Measurements from ENCODE around the gene RPIA. TPM values are rescaled to one million over a fixed set of nuclear protein-coding genes. Genes with fewer than 3 reads are reported as not detected.

The RPIA gene
- polyA plus RNA-seq, 1 donor = 32.6 TPM

DNA sequence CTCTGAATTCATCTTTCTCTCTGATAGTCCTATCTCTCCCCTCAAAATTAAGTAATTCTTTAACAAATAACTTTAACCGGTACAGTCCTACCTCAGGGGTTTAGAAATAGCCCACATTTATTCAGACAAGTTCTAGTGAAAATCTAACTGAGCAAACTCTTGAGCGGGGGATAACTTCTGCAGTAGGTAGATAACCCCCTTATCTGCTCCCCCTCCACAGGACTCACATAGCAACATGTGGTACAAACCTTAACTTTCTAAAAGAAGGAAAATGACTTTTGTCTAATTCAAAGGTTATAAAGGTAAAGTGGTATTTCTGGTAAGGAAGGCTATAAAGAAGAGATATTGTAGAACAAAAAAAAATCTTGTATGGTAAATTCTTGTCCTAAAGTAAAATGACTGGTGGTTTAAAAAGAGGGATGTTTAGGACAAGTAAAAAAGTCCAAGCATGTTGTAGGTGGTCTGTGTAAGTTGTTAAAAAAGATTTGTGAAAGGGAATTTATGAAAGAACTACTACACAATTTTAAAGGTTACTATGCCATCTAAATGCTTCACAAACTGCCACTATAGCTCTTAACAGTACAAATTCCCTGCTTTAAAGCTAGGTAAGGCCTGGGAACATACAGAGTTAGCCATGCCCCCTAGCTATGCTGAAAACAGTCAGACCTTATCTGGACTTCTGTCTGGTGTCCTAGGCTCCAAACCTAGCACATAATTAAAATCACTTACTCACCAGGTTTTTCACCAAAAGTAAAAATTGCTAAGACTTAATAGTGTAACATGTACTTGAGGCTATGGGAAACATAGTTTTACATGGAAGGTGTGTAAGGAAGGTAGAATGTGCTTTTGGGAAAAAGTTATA, 8.1 kb upstream of the RPIA start:
- DNase-seq = no peak

- DNase-seq = no peak
Measured at GRCh38 chr2:88684519-88684918, 7.0 kb upstream of the RPIA start.

GRCh38 chr2:88686320-88686719, 5.2 kb upstream of the RPIA start:
- no peak for DNase-seq

DNA sequence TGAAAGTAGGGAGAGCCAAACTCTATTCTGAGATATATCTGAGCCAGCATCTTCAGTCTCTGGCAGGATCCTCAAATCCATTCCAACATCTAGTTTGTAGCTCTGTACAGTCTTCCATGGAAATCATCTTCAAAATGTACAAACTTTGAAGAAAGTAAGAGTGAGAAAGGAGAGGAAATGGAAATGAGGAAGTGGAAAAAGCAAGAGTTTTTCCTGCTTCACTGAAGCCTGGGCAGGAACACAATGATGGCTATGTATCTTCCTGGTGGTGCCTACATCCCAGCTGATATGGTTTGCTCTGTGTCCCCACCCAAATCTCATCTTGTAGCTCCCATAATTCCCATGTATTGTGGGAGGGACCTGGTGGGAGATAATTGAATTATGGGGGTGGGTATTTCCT, 4.1 kb upstream of the RPIA start:
- no peak for DNase-seq

DNA sequence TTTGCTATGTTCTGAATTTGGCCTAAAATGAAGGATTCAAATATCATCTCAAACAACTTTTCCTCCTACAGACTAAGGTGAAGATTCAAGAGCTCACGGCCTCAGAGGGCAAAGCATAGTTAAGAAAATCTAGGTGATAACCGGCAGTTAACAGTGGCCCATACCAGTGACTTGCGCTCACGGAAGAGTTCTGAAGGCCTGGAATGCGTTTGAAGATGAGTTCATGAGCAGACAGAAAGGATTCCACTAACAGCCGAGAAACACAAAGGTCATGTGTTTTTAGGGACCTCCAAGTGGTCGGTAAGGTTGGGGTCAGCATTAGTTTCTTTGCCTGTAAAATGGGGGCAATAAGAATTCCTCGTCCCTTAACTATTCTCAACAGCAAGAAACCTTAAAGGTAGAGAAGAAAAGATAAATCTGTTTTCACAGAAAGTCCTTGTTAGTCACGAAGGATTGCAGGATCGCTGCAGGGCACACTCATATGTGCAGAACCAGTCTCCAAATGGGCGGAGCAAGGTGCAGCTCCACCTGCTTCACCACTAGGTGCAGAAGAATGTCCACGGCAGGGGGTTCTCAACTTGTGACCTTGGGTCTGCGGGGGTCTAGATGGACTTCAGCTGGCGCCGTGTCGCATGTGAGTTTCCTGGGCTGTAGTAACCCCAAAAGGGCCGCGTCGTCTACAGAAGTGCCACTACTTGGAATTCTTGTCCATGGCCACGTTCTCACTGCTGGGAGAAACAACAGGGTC, 708 bp upstream of the RPIA start:
- no peak for DNase-seq

- no peak for DNase-seq
Measured at GRCh38 chr2:88692187-88692586, 714 bp downstream of the RPIA start.

- DNase-seq = no peak
Measured at GRCh38 chr2:88693911-88694414, 2.5 kb downstream of the RPIA start.

- DNase-seq = no peak
Measured at GRCh38 chr2:88696611-88697010, 5.1 kb downstream of the RPIA start.

DNA sequence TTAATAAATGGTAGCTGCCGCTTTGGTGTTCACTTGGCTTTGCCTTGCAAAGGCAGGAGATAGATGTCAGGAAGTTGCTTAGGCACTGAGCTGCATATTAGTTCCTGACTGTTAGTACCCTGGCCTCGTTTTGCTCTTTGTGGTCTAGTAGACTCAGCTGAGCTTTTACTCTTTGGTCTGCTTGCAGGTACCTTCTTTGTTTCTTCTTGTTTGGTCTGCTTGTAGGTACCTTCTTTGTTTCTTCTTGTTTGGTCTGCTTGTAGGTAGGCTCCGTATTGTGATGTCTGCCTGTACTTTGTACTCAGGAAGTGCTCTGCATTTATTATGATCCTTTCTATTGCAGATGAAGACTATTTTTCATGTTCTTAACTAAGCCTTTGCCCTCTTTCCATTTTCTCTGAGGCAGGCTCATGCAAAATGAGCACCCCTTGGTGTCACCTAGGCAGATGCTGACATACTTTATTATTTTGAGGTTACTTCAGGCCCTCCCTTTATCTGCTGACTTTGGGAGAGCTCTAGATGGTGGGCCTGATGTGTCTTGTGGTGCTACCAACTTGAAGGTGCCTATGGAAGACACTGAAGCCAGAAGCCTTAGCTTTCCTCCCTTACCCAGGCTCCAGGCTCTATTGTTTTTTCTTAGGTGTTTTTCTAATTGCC, 6.0 kb downstream of the RPIA start:
- no peak for DNase-seq

- no peak for DNase-seq
Measured at GRCh38 chr2:88698027-88698413, 6.5 kb downstream of the RPIA start.

DNA sequence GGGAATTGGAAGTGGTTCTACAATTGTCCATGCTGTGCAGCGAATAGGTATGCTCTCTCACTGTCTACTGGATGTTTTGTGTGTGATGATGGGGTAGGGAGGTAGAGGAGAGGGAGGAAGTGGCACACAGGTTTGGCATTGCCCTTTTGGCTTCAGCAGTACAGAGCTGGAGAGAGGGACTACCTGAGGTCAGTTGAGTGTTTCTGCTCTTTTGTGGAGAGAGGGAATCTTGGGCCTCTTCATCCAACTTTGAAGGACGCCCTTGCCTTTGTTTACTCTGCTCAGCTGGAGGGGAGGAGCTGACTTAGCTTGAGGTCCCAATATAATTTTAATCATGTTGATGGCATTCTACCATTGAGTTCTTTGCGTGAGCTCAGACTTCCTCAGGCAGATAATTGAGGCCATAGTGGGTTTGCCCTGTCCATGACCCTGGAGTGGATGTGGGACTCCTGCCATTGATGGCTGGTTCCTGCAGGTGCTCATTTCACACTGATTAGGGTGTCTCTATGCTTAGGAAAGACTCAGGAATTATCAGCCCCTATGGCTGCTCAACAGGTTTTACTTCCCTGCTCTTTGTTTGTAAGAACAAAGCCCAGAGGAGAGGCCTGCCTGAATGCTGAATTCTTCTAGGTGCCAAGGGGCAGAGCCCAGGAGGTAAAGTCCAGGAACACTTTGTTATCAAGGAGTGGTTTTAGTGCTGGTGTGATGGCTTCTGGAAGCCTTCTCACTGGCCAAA, 7.2 kb downstream of the RPIA start:
- no peak for DNase-seq

DNA sequence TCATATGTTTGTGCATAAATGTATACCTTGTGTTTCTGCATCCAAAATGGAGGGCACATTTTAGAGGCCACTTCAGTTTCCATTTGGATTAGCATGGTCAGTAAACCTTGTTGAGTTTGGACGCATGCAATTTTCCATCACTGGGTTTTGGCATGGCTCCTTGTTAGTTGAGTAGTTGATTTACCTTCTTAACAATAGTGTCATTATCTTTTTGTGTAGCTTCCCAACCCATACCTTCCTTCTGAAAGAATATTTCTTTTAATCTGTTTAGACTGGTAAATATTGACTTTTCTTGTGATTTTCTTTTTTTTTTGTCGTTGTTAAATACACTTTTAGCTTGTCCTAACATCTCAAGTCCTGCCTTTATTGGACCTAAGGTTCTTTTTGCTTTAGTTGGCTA, 15.5 kb downstream of the RPIA start:
- no peak for DNase-seq

DNA sequence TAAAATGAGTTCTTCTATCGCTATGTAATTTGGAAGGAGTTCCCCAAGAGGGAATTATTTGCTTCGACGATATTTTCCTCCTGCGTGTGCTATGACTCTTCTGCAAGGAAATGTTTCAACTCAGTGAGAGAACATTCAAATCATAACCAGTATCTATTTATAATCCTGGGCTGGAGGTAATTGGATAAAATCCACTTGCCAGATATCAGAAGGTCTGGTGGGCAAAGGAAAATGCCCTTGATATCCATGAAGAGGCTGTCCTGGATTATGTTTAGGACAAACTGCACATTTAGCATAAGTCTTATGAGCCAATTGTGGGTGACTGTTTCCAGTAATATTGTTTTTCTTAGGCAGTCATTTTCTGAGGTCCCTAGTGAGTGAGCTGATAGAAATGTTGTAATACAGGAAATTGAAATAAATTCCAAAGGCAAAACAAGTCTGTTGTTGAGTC, 17.7 kb downstream of the RPIA start:
- no peak for DNase-seq

DNA sequence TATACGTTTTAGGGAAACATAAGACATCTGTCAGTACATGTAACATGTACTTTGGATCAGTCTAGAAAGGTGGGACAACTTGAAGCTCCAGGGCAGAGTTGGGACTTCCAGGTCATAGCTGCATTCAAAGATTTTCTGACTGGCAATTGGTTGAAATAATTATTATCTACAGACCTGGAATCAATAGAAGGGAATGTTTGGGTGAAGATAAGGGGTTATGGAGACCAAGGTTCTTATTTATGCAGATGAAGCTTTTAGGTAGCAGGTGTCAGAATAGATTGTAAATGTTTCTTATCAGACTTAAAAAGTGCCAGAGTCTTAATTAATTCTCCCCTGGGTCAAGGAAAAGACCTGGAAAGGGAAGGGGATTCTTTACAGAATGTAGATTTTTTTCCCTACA, 19.8 kb downstream of the RPIA start:
- DNase-seq = no peak

DNA sequence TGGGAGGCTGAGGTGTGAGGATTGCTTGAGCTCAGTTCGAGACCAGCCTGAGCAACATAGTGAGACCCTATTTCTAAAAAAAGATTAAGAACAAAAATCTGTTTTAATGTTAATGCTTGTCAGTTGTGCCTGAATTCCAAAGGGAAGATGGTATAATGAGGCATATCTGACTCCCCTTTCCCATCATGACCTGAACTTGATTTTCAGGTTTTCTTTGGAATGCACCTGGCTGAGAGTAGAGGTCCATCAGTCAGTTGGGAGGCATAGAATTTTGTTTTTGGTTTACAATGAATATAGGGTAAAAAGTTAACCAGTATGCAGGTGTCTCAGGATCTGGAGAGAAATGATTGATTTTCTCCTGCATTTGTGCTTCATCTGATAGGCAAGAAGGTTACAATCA, 20.4 kb downstream of the RPIA start:
- no peak for DNase-seq

- no peak for DNase-seq
Measured at GRCh38 chr2:88713408-88713807, 21.9 kb downstream of the RPIA start.

DNA sequence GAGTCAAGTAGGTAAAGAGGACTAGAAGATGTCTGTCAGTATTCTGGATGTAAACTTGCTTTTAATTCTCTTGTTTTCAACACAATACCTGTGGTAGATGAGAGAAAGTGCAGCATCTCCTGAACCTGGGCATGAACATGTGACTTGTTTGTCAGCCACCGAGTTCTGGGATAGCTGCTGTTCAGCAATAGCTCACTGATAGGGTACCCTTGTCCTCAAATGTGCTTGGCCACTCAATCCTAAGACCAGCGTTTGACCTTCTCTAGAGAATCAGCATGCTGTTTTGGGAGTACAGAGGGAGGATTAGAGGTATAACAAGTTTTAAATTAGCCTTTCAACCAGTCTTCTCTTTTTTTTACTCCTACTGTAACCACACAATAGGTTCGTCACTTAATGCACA, 23.2 kb downstream of the RPIA start:
- no peak for DNase-seq

DNA sequence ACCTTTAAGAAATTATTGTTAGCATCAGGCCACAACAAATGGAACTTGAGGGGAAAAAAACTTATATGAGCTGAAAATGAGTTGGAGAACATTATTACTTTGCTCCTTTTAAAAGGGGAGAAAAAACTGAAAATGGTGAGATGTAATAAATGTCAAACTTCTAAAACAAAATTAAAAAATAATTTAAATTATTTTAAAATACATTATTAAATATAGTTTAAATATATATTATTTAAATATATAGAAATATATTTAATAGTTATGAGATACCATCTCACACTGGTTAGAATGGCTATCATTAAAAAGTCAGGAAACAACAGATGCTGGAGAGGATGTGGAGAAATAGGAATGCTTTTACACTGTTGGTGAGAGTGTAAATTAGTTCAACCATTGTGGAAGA, 28.9 kb downstream of the RPIA start:
- DNase-seq = no peak

GRCh38 chr2:88721268-88721667, 29.8 kb downstream of the RPIA start:
- no peak for DNase-seq

- DNase-seq = peak; percentile 25
Measured at GRCh38 chr2:88724643-88725332, 33.3 kb downstream of the RPIA start.

DNA sequence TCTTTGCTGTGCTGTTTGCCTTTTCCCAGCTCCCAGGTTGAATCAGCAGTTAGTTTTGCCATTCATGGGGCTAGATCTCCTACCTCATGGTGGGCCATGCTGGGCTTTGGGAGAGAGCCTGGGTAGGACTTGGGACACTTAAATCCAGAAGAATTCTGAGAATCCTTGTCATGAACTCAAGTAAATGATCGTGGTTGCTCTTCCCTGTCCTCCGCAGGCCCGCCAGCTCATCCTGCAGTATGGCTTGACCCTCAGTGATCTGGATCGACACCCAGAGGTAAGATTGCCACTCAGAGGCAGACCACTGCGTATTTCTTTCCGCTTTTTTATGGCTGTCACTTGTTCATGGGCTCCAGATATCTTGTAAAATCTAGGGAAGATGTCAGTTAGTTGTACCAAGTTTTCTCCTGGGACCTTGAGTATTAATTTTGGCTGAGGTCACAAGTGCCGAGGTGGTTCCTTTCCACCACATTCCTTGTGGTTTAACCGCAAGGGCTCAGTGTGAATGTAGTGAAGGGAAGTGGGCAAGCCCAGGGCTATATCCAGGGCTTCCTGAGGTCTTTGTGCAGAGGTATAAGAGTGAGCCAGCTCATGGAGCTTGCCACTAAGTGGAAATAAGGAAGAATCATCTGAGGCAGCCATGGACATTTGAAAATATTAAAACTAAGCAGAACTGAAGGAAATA, 37.7 kb downstream of the RPIA start:
- no peak for DNase-seq
